DMS53 treated with DMSO at 0.1 percent for 48 hours (cell line): ENCODE measurements around the gene ABCC4.

ENCODE experiments used
- DNase-seq: peaks from one replicate; lab custom pipeline; 2025; ENCODE audit not compliant: unreplicated experiment; lab: John Stamatoyannopoulos, UW

ABCC4 gene

DNA sequence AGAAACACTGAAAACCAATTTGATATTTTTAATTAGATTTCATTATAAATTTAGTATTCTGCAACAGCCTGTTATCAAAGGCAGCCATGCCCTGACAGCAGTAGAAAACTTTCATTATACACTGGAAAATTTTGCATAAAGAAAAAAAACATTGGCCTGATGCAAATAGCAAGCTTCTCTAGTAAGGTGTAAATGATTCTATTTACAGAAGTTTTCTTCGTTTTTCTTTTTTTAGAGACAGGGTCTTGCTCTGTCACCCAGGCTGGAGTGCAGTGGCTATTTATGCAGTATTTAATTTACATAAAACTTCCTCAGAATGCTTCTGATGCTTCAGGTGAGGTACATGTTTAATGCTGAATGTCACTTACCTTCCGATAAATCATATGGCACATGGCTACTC is 67.0 kb downstream of the ABCC4 start:
- DNase-seq = no peak

DNA sequence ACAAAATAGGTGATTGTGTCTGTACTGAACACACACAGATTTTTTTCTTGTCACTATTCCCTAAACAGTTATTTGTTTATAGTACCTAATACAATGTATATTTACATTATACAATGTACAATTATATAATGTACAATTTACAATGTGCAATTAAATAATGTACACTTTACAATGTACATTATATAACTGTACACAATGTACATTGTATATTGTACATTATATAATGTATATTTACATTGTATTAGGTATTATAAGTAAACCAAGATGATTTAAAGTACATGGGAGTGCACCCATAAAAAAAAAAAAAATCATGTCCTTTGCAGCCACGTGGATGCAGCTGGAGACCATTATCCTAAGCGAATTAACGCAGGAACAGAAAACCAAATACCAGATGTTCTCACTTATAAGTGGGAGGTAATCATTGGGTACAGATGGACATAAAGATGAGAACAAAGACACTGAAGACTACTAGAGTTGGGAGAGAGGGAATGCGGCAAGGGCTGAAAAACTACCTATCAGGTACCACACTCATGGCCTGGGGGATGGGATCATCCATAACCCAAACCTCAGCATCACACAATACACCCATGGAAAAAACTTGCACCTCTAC is 68.1 kb downstream of the ABCC4 start:
- no peak for DNase-seq

DNA sequence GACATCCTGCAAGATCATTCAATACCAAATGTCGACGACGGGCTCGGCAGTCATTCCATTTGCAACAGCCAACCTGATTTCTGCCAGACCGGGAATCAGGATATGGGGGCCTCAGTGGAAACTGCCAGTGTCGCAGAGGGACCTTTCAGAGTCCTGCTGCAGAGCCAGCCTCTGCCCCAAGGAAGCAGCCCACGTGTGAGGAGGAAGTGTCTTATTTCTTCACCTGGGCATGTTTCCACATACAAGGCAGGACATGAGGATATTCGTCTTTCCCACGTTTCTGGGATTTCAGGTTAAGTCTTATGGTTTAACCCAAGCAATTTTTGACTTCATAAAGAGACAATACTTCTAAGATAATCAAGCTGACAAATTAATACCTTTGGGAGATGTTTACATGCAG is 69.9 kb downstream of the ABCC4 start:
- no peak for DNase-seq

DNA sequence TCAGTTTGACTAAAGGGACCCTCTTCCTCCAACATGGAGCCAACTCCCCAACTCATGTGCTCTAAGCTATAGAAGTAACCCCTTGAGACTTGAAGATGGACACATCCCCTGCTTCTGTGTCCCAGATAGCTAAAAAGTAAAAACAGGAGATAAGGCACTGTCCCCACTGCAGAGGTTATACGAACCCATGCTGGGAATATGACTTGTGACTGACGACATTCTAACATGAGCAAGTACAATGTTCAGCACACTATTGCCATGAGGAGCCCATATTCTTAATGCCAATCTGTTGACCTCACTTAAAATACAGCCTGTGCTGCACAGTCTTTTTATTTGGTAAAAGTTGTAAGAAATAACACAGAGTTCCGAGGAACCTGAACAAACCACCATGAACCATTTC is 71.4 kb downstream of the ABCC4 start:
- DNase-seq = no peak

DNA sequence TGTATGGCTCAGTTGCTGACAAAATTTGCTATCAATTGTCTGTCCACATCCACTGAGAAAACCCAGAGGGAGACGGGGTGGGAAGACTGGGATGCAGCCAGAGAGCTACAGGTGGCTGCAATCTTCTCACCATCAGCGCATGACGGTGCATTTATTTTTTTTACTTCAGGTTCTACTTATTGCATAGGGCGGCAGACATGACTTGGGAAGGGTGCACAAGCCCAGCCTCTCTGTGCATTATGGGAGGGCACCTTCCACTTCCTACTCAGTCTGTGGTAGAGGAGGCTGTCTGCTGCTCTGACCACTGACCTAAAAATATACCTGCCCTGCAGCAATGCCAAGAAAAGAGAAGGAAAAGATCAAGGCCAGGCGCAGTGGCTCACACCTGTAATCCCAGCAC is 73.1 kb downstream of the ABCC4 start:
- no peak for DNase-seq

DNA sequence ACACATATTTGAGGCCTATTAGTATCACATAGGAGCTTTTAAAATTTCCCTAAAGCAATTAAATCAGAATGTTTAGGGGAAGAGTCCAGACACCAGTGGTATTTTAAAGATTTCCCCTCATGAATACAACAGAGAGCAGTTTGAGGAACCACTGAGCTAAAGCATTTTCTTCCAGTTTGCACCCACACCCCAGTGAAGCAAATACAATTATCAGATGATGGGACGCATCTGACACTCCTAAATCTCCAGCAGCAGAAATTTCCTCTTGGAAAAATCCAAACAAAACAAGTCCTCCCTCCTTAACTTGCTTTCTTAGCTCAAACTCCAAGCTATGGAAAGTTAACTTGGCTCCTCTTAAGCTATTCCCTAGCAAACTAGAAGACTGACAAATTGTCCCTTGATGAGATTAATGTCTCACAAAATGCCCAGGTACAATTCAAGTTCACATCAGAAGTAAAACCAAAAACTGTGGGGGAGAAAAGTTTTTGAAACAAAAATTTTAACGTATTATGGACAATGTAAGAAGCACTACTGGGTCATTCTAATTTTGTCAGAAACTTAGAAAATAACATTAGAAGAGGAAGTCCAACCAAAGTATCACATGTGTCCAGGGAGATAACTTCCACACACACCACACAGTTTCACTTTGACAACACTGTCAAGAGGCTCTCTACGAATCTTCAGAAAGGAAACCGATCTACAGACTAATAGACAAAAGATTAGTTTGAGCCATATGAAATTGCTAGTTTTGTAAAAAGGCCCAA is 74.1 kb downstream of the ABCC4 start:
- no peak for DNase-seq

DNA sequence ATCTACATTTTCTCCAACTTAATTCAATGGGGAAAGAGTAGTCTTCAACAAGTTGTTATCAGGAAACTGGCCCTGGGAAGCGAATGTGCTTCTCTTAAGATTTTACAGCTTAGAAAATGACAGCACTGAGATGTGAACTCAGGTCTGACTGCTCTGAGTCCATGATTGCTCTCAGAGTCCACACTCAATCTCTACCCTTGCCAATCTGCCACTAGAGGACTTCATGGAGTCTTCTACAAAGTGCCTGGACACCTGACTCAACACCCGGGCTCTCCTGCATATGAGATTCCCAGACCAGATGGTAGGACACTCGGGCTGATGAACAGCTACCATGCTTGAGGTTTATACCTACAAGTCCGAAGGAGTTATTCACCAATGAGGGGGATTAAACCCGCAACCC is 74.8 kb downstream of the ABCC4 start:
- no peak for DNase-seq

DNA sequence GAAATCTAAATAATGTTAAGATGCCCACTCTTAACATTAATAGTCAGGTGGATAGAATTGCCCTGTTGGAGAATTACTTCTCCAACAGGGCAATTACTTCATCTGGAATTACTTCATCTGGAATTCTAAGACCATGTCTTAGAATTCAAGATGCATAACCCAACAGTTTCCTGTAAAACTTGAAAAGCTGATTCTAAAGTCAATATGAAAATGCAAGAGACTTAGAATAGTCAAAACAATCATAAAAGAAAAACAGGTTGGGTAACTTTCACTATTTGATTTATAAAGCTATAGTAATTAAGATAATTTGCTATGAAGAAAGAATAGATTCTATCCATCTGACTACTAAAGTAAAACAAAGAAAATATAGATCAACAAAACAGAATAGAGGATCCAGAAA is 75.2 kb downstream of the ABCC4 start:
- no peak for DNase-seq

DNA sequence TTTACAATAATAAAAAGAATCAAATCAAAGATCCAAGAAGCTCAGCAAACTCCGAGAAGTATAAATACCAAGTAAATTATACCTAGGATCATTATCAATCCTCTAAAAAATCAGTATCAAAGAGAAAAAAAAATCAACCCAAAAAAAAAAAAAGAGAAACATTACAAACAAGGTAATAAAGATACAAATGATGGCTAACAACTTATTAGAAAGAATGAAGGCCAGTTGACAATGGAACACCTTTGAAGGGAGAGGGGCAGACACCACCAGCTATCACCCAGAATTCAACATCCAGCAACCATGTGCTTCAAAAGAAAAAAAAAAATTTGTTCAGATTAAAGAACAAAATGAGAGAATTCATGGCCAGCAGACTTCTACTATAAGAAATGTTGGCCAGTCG is 77.2 kb downstream of the ABCC4 start:
- no peak for DNase-seq

DNA sequence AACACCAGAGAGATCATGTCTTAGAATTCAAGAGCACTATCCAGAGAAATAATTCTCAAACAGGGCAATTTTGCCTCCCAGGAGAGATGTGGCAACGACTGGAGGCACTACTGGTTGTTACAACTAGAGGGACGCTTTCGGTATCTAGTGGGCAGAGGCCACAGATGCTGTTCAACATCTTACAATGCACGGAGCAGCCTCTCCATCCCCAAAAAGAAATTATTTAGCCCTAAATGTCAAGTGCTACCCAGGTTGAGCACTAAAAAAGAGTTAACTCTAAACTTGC is 78.6 kb downstream of the ABCC4 start:
- DNase-seq = no peak

DNA sequence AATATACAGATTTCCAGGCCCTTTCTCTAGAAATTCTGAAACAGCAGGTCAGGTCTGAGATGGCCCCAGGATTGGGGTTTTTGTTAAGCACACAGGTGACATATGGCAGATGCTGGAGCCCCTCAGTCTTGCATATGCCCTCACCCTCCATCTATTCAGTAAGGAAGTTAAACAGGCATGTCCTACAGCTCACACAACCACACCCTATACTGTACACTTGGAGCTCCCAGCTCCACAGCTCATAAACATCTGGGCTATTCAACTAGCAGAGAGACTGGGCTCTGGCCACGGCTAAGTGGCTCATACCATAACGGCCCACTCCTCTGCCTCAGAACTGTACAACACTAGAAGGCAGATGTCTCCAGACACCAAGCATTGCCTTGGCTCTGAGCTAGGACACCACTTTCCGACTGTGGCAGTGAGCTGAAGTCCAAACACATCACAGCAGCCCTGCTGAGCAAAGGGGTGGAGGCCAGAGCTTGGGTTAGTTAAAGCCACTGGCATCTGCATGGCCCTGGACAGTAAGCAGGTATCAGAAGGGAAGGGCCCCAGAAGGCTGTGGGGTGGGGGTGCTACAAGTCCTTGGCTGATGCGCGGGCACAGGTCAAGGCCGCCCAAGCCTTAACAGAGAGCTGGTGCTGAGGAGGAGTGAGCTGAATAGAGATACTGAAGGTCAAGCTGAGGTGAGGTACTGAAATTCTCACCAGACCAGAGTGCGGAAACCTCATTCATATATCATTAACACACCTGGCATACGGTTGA is 79.1 kb downstream of the ABCC4 start:
- no peak for DNase-seq

DNA sequence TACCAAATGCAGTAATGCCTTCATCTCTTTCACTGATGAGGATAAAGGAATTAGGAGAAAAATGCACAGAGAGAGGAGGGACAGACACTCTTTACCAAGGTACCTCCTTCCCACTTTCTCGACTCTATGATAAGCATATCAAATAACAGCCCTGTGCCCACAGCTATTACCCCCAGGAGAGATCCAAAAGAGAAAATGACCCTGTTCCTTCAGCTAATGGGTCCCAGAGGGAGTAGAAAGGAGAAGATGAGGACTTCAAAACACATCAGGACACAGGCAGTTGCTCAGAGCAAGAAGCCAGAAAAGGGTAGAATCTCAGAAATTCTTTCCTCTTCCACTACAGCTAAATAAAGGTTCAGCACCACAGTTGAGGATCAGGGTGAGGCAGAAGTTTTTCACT is 80.6 kb downstream of the ABCC4 start:
- DNase-seq = no peak

DNA sequence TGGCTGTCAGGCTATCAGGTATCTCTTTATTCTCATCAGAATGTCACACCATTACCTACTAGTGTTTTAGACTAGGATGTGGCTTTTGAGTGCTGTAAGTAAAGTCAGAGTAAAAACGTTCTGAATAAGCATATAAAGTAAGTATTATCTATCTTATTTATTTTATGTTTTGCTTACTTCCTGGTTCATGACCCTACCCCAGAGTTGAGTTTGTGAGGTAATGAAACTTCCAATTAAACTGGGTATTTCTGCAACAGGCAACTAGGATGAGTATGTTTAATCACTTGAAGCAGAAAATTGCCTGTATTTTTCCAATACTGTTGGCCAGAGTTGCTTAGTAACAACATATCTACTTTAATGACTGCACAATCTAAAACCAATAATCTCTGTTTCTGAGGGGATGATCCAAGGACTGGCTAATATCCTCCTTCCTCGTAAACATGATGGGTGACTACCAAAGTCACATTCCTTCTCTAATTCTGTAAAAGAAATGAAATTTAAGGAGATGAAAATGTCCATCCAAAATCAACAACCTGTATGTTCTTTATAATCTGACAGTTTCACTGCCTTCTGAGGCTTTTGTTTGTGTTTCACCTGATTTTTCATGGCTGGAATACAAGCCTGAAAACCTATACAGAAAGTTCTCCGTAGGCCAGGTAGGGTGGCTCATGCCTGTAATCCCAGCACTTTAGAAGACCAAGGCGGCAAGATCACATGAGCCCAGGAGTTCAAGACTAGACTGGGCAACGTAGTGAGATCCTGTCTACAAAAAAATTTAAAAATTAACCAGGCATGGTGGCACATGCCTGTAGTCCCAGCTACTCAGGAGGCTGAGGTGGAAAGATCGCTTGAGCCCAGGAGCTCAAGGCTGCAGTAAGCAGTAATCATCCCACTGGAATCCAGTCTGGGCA is 83.1 kb downstream of the ABCC4 start:
- no peak for DNase-seq

DNA sequence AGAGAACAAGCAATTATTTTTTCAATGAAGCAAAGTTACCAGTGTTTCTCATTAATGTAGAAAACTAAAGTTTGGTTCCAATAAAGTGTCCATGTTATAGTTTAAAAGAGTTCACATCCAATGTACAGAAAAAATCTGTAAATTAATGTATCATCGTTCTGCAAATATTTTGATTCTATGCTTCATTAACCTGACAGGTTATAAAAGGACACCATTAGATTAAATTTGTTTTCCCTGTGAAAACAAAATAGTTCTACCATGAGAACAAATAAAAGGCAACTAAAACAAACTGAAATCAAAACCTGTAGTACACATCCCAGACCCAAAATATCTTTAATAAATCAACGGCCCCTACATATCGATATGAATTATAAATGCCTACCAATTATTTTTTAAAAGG is 85.1 kb downstream of the ABCC4 start:
- no peak for DNase-seq

DNA sequence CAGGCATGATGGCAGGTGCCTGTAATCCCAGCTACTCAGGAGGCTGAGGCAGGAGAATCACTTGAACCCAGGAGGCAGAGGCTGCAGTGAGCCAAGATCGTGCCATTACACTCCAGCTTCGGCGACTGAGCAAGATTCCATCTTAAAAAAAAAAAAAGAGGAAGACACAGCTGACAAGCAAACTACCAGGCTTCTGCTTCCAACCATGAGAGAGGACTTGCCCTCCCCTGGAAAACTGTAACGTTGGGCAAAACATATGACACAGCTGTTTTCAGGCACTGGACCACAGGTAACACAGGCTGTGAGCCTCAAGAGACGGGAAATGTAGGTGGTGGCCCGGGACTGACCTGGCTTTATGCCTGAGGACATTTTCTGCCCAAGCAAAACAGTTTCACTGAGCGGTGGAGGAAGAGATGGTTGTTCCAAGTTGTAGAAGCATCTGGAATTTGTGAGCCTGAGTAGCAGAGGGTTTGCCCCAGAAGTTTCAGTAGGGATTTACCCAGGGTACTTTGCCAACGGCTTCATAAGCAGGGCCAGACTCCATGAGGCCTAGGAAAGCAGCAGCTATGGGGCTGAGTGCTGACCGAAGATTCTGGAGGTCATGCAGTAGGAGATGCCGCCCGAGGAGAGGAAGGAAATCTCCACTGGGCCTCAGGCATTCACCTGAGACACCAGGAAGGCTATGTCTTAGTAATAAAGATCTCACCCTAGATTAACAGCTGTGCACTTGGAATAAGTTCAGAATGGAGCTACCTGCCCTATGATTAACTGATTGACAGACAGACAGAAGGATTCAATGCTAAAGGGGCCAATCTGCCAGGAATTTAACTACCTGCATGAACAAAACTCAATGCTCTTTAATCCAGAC is 88.0 kb downstream of the ABCC4 start:
- DNase-seq = no peak

DNA sequence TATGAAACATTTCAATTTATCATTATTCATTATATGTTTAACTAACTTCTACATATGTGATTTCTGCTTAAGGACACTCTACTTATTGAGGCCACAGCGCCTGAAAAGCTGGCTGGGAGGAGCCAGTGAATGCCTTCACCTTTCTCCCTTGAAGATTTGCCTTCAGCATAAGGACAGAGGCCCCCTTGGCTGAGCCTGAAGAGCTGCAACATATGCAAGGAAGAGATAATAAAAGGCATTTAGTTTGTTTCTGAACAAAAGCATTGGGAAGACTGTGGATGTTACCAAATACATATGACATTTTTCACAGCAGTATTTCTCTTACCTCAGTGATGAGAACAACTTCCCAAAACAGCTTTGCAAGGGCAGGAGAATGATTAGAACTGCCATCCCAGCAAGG is 92.1 kb downstream of the ABCC4 start:
- no peak for DNase-seq

DNA sequence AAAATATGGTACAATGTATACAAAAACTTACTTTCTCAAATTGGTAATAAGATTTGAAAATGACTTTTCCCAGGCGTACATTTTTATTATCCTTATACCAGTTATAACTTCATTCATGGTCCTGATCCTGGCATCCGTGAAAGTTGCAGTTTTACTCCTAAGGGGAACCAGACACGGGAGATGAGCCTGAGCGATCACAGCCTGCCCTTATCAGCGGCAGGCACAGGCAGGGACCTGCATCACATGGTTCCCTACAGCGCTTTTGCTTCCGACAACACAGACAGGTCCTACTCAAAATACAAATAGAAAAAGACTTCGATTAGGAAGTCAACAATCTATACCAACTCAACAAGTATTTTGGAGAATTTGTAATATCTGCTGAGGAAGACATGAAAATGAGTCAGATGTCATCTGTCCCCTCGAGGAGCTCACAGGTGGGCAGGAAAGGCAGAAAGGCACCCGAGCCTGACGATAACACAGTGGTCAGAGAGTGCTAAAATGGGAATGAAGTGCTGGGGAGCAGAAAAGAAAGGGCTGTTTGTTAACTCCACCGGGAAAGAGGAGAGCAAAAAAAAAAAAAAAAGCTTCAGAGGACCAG is 93.4 kb downstream of the ABCC4 start:
- DNase-seq = no peak

DNA sequence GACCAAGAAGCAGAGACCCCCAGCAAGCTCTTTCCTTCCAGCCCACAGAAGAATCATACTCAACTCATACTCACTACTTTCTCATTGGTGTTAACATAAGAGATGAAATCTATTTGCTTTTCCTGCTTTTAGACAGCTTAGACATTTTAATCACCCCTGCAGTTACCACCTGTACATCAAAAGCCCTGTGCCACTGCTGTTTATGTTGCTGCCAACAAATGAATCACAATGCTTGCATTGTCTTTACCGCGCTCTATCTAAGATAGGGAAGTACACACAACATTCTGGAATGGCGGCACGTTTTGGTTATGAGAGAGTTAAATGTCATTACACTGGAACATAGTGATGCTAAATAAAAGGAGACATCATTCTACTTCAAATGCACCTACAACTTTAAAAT is 95.1 kb downstream of the ABCC4 start:
- no peak for DNase-seq

DNA sequence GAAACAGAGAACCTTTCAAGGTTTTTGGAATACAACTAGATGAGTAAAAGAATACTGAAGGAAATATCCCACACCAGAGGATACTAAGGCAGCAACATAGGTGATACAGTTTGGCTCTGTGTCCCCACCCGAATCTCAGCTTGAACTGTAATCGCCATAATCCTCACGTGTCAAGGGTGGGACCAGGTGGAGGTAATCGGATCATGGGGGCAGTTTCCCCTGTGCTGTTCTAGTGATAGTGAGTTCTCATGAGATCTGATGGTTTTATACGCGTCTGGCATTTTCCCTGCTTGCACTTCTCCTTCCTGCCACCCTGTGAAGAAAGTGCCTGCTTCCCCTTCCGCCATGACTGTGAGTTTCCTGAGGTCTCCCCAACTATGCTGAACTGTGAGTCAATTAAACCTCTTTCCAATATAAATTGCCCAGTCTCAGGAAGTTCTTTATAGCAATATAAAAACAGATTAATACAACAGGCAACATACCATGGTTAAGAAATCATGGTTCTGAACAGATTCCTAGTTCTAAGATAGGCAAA is 97.0 kb downstream of the ABCC4 start:
- no peak for DNase-seq
